ENCODE results near the gene CFAP299. TPM values are rescaled to one million over a fixed set of nuclear protein-coding genes. Genes with fewer than 3 reads are reported as not detected.

CFAP299 gene
- total and polyA plus RNA-seq, 9 of the 15 experiments (the other 6 are each of a cell fraction or from before 2014, with no cell fraction given) = 0.09 to 3.0 (median 0.76) TPM

DNA sequence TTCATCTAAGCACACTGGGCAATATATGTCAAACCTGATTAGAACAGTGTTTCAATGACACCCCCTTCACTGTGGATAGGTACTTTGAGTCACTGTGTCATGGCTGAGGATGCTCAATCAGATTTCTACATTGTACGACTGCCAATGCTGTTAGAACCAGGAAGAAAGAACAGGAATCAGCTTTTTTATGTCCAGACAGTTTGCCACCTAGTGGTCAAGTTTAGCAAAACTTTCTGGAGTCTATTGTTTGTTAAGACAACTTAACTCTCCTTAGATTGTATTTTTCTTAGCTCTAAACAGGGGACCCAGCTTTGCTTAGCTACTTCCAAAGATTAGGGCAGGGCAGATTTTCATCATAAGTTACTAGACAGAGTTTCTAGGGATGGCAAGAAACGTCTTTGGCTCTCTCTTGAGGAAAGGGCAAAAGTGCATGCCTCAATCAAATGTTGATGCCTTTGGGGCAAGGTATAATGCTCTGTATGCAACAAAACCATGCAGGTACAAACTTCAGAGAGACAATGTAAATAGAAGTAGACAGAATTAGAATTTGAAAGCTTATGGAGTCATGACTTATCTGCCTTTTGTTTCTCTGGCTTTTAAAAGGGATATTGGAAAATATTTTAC is 654.5 kb downstream of the CFAP299 start (continued):
- TF ChIP-seq CBX8 (IDR thresholded peaks at IDR 0.05; ENCODE audit: borderline replicate concordance, extremely low read depth, low read depth, low read length, poor library complexity, severe bottlenecking) (no peak), RBBP5 (IDR thresholded peaks at IDR 0.05; ENCODE audit: borderline replicate concordance, insufficient read depth, low read length, poor library complexity, severe bottlenecking) (no peak), GABPB1 (CRISPR knock-in tag; IDR thresholded peaks at IDR 0.05) (no peak), IFI16 (CRISPR knock-in tag; IDR thresholded peaks at IDR 0.05) (no peak), SNRNP70 (optimal IDR thresholded peaks at IDR 0.05; ENCODE audit: low read depth, low read length) (no peak)
- TF ChIP-seq, protein P1, sequence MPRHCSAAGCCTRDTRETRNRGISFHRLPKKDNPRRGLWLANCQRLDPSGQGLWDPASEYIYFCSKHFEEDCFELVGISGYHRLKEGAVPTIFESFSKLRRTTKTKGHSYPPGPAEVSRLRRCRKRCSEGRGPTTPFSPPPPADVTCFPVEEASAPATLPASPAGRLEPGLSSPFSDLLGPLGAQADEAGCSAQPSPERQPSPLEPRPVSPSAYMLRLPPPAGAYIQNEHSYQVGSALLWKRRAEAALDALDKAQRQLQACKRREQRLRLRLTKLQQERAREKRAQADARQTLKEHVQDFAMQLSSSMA (CRISPR knock-in tag; IDR thresholded peaks at IDR 0.05) = no peak
- TF ChIP-seq, protein P2, sequence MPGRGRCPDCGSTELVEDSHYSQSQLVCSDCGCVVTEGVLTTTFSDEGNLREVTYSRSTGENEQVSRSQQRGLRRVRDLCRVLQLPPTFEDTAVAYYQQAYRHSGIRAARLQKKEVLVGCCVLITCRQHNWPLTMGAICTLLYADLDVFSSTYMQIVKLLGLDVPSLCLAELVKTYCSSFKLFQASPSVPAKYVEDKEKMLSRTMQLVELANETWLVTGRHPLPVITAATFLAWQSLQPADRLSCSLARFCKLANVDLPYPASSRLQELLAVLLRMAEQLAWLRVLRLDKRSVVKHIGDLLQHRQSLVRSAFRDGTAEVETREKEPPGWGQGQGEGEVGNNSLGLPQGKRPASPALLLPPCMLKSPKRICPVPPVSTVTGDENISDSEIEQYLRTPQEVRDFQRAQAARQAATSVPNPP (IDR thresholded peaks at IDR 0.05; ENCODE audit: borderline replicate concordance, insufficient read depth, insufficient read length) = no peak
- TF ChIP-seq, protein P3, sequence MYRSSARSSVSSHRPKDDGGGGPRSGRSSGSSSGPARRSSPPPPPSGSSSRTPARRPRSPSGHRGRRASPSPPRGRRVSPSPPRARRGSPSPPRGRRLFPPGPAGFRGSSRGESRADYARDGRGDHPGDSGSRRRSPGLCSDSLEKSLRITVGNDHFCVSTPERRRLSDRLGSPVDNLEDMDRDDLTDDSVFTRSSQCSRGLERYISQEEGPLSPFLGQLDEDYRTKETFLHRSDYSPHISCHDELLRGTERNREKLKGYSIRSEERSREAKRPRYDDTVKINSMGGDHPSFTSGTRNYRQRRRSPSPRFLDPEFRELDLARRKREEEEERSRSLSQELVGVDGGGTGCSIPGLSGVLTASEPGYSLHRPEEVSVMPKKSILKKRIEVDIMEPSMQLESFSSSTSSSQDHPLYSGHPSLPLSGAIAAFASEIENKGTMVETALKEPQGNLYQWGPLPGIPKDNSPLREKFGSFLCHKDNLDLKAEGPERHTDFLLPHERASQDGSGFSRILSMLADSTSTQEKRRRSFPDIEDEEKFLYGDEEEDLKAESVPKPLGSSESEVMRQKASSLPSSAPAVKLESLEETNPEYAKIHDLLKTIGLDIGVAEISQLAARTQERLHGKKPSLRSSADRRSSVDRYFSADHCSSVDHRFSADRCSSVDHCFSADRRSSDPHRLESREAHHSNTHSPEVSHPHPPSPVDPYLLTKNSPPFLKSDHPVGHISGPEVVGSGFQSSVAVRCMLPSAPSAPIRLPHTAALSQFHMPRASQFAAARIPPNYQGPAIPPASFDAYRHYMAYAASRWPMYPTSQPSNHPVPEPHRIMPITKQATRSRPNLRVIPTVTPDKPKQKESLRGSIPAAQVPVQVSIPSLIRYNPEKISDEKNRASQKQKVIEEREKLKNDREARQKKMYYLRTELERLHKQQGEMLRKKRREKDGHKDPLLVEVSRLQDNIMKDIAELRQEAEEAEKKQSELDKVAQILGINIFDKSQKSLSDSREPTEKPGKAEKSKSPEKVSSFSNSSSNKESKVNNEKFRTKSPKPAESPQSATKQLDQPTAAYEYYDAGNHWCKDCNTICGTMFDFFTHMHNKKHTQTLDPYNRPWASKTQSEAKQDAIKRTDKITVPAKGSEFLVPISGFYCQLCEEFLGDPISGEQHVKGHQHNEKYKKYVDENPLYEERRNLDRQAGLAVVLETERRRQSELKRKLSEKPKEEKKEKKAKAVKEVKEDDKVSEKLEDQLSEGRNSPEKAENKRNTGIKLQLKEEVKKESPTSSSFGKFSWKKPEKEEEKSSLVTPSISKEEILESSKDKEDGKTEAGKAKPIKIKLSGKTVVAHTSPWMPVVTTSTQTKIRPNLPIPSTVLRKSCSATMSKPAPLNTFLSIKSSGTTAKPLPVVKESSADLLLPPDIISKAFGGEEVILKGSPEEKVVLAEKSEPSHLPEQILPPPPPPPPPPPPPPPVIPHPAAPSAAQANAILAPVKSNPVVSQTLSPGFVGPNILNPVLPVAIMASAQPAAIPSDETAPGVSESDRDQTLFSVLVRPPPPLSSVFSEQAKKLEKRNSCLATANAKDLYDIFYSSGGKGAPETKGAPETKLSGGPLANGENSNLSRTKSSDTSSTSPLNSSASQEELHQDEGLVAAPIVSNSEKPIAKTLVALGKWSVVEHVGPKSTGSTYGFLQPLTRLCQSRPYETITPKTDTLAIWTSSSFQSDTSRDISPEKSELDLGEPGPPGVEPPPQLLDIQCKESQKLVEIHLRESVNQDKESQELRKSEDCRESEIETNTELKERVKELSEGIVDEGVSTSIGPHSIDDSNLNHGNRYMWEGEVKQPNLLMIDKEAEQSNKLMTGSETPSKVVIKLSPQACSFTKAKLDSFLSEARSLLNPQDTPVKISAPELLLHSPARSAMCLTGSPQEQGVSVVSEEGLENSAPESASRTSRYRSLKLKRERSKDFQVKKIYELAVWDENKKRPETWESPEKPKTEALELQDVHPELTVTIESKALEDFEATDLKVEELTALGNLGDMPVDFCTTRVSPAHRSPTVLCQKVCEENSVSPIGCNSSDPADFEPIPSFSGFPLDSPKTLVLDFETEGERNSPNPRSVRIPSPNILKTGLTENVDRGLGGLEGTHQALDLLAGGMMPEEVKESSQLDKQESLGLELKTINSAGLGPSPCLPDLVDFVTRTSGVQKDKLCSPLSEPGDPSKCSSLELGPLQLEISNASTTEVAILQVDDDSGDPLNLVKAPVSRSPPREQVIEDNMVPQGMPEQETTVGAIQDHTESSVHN (IDR thresholded peaks at IDR 0.05; ENCODE audit: borderline replicate concordance in 1 of 2, low read depth in 1 of 2) = no peak
- TF ChIP-seq, protein P4, sequence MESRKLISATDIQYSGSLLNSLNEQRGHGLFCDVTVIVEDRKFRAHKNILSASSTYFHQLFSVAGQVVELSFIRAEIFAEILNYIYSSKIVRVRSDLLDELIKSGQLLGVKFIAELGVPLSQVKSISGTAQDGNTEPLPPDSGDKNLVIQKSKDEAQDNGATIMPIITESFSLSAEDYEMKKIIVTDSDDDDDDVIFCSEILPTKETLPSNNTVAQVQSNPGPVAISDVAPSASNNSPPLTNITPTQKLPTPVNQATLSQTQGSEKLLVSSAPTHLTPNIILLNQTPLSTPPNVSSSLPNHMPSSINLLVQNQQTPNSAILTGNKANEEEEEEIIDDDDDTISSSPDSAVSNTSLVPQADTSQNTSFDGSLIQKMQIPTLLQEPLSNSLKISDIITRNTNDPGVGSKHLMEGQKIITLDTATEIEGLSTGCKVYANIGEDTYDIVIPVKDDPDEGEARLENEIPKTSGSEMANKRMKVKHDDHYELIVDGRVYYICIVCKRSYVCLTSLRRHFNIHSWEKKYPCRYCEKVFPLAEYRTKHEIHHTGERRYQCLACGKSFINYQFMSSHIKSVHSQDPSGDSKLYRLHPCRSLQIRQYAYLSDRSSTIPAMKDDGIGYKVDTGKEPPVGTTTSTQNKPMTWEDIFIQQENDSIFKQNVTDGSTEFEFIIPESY (CRISPR knock-in tag; IDR thresholded peaks at IDR 0.05) = no peak

Data from K562 (cell line).